Neural cell (in vitro differentiated cells): Measurements from ENCODE around the gene SGPP2.

Experiments used
- CTCF ChIP-seq: fragments of 450-650 bp; IDR thresholded peaks from 2 replicates; pipeline ENCODE4 v1.5.1; 2014; ENCODE audit warnings: antibody characterized with exemption, mild to moderate bottlenecking, moderate library complexity; ENCODE audit not compliant: poor library complexity, severe bottlenecking
- EP300 ChIP-seq: fragments of 450-650 bp; conservative IDR thresholded peaks from 2 replicates; pipeline ENCODE4 v1.6.1; 2014; ENCODE audit warnings: antibody characterized with exemption, mild to moderate bottlenecking, moderate library complexity; ENCODE audit not compliant: poor library complexity, severe bottlenecking
- EZH2 ChIP-seq: fragments of 200-600, 300-800 bp; shearing (Covaris generic), sonication (generic); IDR thresholded peaks from 2 replicates; pipeline ENCODE4 v1.6.1; 2014; ENCODE audit warnings: antibody characterized with exemption, low read length, borderline replicate concordance, mild to moderate bottlenecking; ENCODE audit not compliant: insufficient read depth, poor library complexity, severe bottlenecking
- POLR2AphosphoS5 ChIP-seq: IDR thresholded peaks from 2 replicates; pipeline ENCODE4 v1.6.1; 2012
- RAD21 ChIP-seq: fragments of 450-650 bp; conservative IDR thresholded peaks from 2 replicates; pipeline ENCODE4 v1.6.1; 2014; ENCODE audit warnings: antibody characterized with exemption, mild to moderate bottlenecking, moderate library complexity
- SMC3 ChIP-seq: fragments of 450-650 bp; conservative IDR thresholded peaks from 2 replicates; pipeline ENCODE4 v1.6.1; 2014; ENCODE audit warnings: antibody characterized with exemption, mild to moderate bottlenecking, moderate library complexity; ENCODE audit not compliant: poor library complexity
- TAF1 ChIP-seq: IDR thresholded peaks from 2 replicates; pipeline ENCODE4 v1.6.1; 2012; ENCODE audit warnings: low read depth

- no peak for TF ChIP-seq CTCF
- TF ChIP-seq TAF1, result no peak
- TF ChIP-seq SMC3, result no peak
- TF ChIP-seq POLR2AphosphoS5, result no peak
- TF ChIP-seq EZH2, result no peak
- TF ChIP-seq RAD21, result no peak
- TF ChIP-seq EP300, result no peak
Measured at GRCh38 chr2:222525811-222526210, 101.5 kb downstream of the SGPP2 start.
